HG03558 (cell line): ENCODE measurements around the gene CLDN6.
A peak's percentile ranks its signal among the peaks of the same experiment; 100 is the strongest.

ENCODE experiments used
- ATAC-seq: cut with Tn5 transposase; IDR thresholded peaks from one replicate; pipeline ENCODE4 v1.9.1; 2021; ENCODE audit warnings: moderate number of reproducible peaks; ENCODE audit not compliant: unreplicated experiment; ENCODE audit errors: extremely low read depth

Gene CLDN6

GRCh38 chr16:3015865-3016521 is 2.0 kb downstream of the CLDN6 start:
- no peak for ATAC-seq

- no peak for ATAC-seq
Measured at GRCh38 chr16:3014971-3015370, 3.0 kb downstream of the CLDN6 start.

GRCh38 chr16:3013998-3014690 is 3.8 kb downstream of the CLDN6 start:
- no peak for ATAC-seq

GRCh38 chr16:3013491-3013951 is 4.5 kb downstream of the CLDN6 start:
- no peak for ATAC-seq

- no peak for ATAC-seq
Measured at GRCh38 chr16:3012828-3013420, 5.1 kb downstream of the CLDN6 start, which contains the start of gene CLDN9. CLDN9 (plus strand) TSS chr16:3012923; CDS start chr16:3013363, 440 bp downstream.

GRCh38 chr16:3012246-3012645 is 5.7 kb downstream of the CLDN6 start:
- no peak for ATAC-seq

- no peak for ATAC-seq
Measured at GRCh38 chr16:3010510-3010909, 7.5 kb downstream of the CLDN6 start.

GRCh38 chr16:3009568-3010390 is 8.2 kb downstream of the CLDN6 start:
- ATAC-seq, result no peak

GRCh38 chr16:3008690-3009037 is 9.3 kb downstream of the CLDN6 start:
- ATAC-seq, result no peak

GRCh38 chr16:3007957-3008689 is 9.9 kb downstream of the CLDN6 start:
- ATAC-seq, result no peak

GRCh38 chr16:3007059-3007956 is 10.7 kb downstream of the CLDN6 start:
- no peak for ATAC-seq

GRCh38 chr16:3004781-3005284 is 13.2 kb downstream of the CLDN6 start:
- ATAC-seq, result no peak

GRCh38 chr16:3004319-3004718 is 13.7 kb downstream of the CLDN6 start:
- peak; percentile 4 for ATAC-seq

- peak; percentile 87 for ATAC-seq
Measured at GRCh38 chr16:3003582-3004270, 14.3 kb downstream of the CLDN6 start.

GRCh38 chr16:3001316-3001715 is 16.7 kb downstream of the CLDN6 start:
- no peak for ATAC-seq

GRCh38 chr16:3000540-3000939 is 17.4 kb downstream of the CLDN6 start:
- ATAC-seq, result no peak

- ATAC-seq, result no peak
Measured at GRCh38 chr16:2999929-3000328, 18.1 kb downstream of the CLDN6 start.

GRCh38 chr16:2996298-2996697 is 21.7 kb downstream of the CLDN6 start:
- no peak for ATAC-seq
